Lung (tissue), 12 donors: ENCODE data around the gene RBP3. TPM values are rescaled to one million over a fixed set of nuclear protein-coding genes. Genes with fewer than 3 reads are reported as not detected.
A peak's percentile ranks its signal among the peaks of the same experiment; 100 is the strongest.

Experiments used
- ATAC-seq: fragments of 200-7000 bp; cut with Tn5 transposase; one replicate; pipeline ENCODE4 v1.9.1; 2020; ENCODE audit warnings: moderate number of reproducible peaks; ENCODE audit not compliant: insufficient read depth, low FRiP score
- DNase-seq, 3 donors: peaks; one replicate each; pipeline ENCODE4 v3.0.0-alpha.2; 2013 to 2017
- H3K27ac ChIP-seq, 2 donors: one replicate each; pipeline ENCODE4 v1.5.1; 2013; ENCODE audit warnings: mild to moderate bottlenecking in 2 of 2, moderate library complexity in 2 of 2, control low read depth in 1 of 2, inconsistent platforms in 1 of 2, low read depth in 1 of 2, low read length in 1 of 2
- H3K27me3 ChIP-seq, 3 donors: one replicate each; pipeline ENCODE4 v1.5.1; 2013; ENCODE audit warnings: low read length in 2 of 3; ENCODE audit not compliant: control insufficient read depth in 3 of 3, insufficient read depth in 3 of 3
- H3K36me3 ChIP-seq, 4 donors: one replicate each; pipeline ENCODE4 v1.5.1; 2013; ENCODE audit warnings: low read length in 4 of 4, mild to moderate bottlenecking in 1 of 4, moderate library complexity in 1 of 4; ENCODE audit not compliant: control insufficient read depth in 4 of 4, insufficient read depth in 4 of 4
- H3K4me1 ChIP-seq, 5 donors: one replicate each; pipeline ENCODE4 v1.5.1; 2013; ENCODE audit warnings: low read length in 5 of 5, mild to moderate bottlenecking in 2 of 5, moderate library complexity in 1 of 5; ENCODE audit not compliant: control insufficient read depth in 5 of 5, insufficient read depth in 5 of 5
- H3K4me3 ChIP-seq: one replicate; pipeline ENCODE4 v1.5.1; 2013; ENCODE audit warnings: mild to moderate bottlenecking, control low read depth, moderate library complexity
- H3K9ac ChIP-seq, 2 donors: one replicate each; pipeline ENCODE4 v1.5.1; 2013; ENCODE audit warnings: low read length in 2 of 2, control low read depth in 1 of 2; ENCODE audit not compliant: insufficient read depth in 1 of 2
- H3K9me3 ChIP-seq, 4 donors: one replicate each; pipeline ENCODE4 v1.5.1; 2013; ENCODE audit warnings: low read length in 3 of 4, mild to moderate bottlenecking in 1 of 4, moderate library complexity in 1 of 4; ENCODE audit not compliant: control insufficient read depth in 4 of 4, insufficient read depth in 3 of 4
- CTCF ChIP-seq: IDR thresholded peaks from 2 replicates; pipeline ENCODE4 v1.5.1; 2012; ENCODE audit warnings: mild to moderate bottlenecking; ENCODE audit errors: control extremely low read depth, extremely low read depth
- WGBS, 2 donors: extraction: QIAGEN DNeasy Blood & Tissue Kit; methylation state at CpG; one replicate each; pipeline ENCODE4 v1.1.7; 2013; 5-methylcytosine and 5-hydroxymethylcytosine counted together
- polyA plus RNA-seq, 2 donors: library from polyadenylated mRNA; stranded (reverse); fragments of 200-250 nt; gene quantifications; one replicate each; pipeline ENCODE4 v1.2.1, GENCODE V29; 2013
- total RNA-seq, 2 donors: library from RNA; depleted of rRNA in 1 of 2; stranded (reverse); fragments of >200 nt in 1 of 2; gene quantifications; one replicate each; pipeline ENCODE4 v1.2.1, GENCODE V29; 2014 to 2021
- donor health status: control.
- donor health status: control.
- donor health status: Bipolar disorder and iron deficiency.
- donor health status: healthy.
- donor health status: DM: yes; HTN: yes; CAD: no.

The RBP3 gene
- total and polyA plus RNA-seq, 4 donors, result 0.01 TPM; not detected in 3

- 77 to 85% methylated on average over 8 of the region's 8 CpGs for WGBS, 2 donors
- Histone ChIP-seq H3K9ac (no peak overlapping the region), H3K4me1 (peaks cover 0 to 22% (median 7%) of the 10 kb centered on the region in 5 donors), H3K27me3 (no peaks in the 10 kb centered on the region), H3K4me3 (no peak overlapping the region), H3K9me3 (no peaks in the 10 kb centered on the region), H3K27ac (no peak overlapping the region), H3K36me3 (no peaks in the 10 kb centered on the region)
- TF ChIP-seq CTCF, result no peak
- no peak for DNase-seq
- no peak for ATAC-seq
Measured at GRCh38 chr10:47380341-47381102, 32.4 kb downstream of the RBP3 start.

DNA sequence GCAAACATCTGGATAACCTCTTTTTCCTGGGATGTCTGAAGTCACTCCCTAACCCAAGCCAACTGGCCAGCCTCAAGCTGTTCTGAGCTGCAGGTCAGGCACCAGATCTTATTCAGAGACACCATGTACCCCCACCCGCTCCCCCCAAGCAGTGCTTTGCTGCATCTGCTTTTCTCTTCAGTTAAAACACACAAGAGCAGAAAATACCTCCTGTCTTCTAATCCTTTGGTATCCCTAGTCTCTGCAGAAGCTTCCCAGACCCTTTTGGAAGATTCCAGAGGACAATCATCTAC, 32.9 kb downstream of the RBP3 start:
- Histone ChIP-seq H3K9me3 (no peaks in the 10 kb centered on the region), H3K27me3 (no peaks in the 10 kb centered on the region), H3K9ac (no peak overlapping the region), H3K4me3 (no peak overlapping the region), H3K4me1 (peaks cover 0 to 17% (median 5%) of the 10 kb centered on the region in 5 donors), H3K36me3 (no peaks in the 10 kb centered on the region), H3K27ac (no peak overlapping the region)
- WGBS, 2 donors, result 75 to 79% methylated on average over 1 of the region's 1 CpG
- ATAC-seq (no peak), DNase-seq (no peak)
- no peak for TF ChIP-seq CTCF

DNA sequence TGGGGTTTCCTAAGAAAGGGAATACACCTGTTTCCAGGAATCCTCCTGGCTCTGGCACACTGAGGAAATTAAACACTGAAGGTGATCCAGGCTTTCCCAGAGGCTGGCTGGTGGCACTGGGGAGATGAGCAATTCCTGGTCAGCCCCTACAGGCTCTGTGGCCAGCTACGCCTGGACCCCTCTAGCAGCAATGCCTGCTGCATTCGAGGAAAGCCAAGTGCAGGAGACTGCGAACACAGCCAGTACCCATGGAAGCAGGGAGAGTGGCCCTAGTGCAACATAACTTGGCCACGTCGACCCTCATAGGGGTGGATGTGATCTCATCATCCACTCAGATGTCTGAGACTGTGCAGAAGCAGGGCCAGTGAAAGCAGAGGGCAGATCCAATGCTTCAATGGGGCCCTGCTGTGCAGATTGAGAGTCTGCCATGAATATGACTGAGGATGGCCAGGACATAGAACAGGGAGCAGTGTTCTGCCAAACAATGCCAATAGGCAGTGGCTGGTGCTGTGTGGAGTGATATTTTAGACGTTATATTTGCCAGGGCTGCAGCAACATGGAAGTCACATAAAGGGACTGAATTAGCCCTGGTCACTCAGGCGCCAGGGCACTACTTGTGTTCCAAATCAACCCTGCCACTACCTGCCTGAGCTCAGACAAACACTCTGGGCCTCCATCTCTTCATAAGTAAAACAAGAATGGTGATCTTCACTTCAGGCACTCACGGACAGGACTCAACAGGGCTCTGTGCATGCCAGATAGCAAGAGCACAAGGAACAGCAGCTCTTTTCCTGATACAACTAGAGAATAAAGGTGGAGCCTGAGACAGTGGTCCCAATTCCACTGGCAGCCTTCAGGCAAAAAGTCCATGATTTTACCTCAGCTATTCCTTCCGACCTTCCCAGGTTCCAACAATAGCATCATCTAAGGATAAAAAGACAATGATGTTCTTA, 33.5 kb downstream of the RBP3 start:
- TF ChIP-seq CTCF, result no peak
- H3K27me3 ChIP-seq, result no peaks in the 10 kb centered on the region
- H3K4me3 ChIP-seq, result no peak overlapping the region
- H3K9ac ChIP-seq, result no peak overlapping the region
- no peaks in the 10 kb centered on the region for H3K36me3 ChIP-seq
- no peaks in the 10 kb centered on the region for H3K9me3 ChIP-seq
- 81 to 91% methylated on average over 9 of the region's 9 CpGs for whole genome bisulfite sequencing, 2 donors
- no peak overlapping the region for H3K27ac ChIP-seq
- no peak for ATAC-seq
- H3K4me1 ChIP-seq, result peaks cover 0 to 15% (median 5%) of the 10 kb centered on the region in 5 donors
- peak in 1 of 3 donors; percentile 4 for DNase-seq
